GM12878 (cell line): ENCODE data around the gene FTO. TPM values are rescaled to one million over a fixed set of nuclear protein-coding genes. Genes with fewer than 3 reads are reported as not detected.

ENCODE experiments used
- ATAC-seq: fragments of 200-7000 bp; cut with Tn5 transposase; 3 replicates; pipeline ENCODE4 v1.9.1; 2020; ENCODE audit warnings: mild to moderate bottlenecking, moderate library complexity
- BruUV-seq: library from RNA; stranded (reverse); fragments of 400-500 nt; replicated peaks from 2 replicates; lab custom pipeline; 2021; lab: Mats Ljungman, UMichigan
- CTCF ChIA-PET: fragments of 300-600 bp; sonication (Branson Sonifier 250); formaldehyde crosslinking; extraction: SDS; loops from one replicate; lab custom pipeline; 2021; ENCODE audit warnings: inconsistent platforms; lab: Yijun Ruan, JAX
- POLR2A ChIA-PET: fragments of 350-600 bp; formaldehyde crosslinking; extraction: SDS; loops from one replicate; lab custom pipeline; 2021; ENCODE audit warnings: inconsistent platforms; lab: Charles Lee
- RAD21 ChIA-PET: fragments of 300-600 bp; sonication (Branson Sonifier 250); formaldehyde crosslinking; loops from one replicate; lab custom pipeline; 2023; ENCODE audit warnings: antibody characterized with exemption; ENCODE audit not compliant: unreplicated experiment; lab: Charles Lee
- SMC1A ChIA-PET: fragments of 300-600 bp; sonication (Branson Sonifier 250); formaldehyde crosslinking; loops from one replicate; lab custom pipeline; 2023; ENCODE audit not compliant: unreplicated experiment, uncharacterized antibody; lab: Charles Lee
- DNase-seq: peaks from one replicate; pipeline ENCODE4 v3.0.0-alpha.2; 2011; ENCODE audit warnings: low read depth, low spot score
- FAIRE-seq: peaks from 3 replicates; lab custom pipeline; 2011; peaks lifted over from hg19 to GRCh38; lab: Jason Lieb, UNC
- H2AFZ ChIP-seq: 2 replicates; pipeline ENCODE4 v1.6.0; 2011; ENCODE audit warnings: low read depth, low read length, control low read depth; ENCODE audit not compliant: control insufficient read depth
- H3K27ac ChIP-seq: 2 replicates; pipeline ENCODE4 v1.5.1; 2011; ENCODE audit warnings: control low read depth; ENCODE audit not compliant: control insufficient read depth, insufficient read depth
- H3K27me3 ChIP-seq, 2 experiments: replicated peaks in 1 of 2; 2 replicates each; pipeline versions ENCODE4 v1.6.0 to v1.6.1; 2011; ENCODE audit warnings: low read length in 1 of 2; ENCODE audit not compliant: control insufficient read depth in 2 of 2, insufficient read depth in 2 of 2
- H3K36me3 ChIP-seq, 2 experiments: 2 replicates each; pipeline ENCODE4 v1.5.1; 2011; ENCODE audit warnings: low read length in 1 of 2; ENCODE audit not compliant: control insufficient read depth in 2 of 2, insufficient read depth in 2 of 2
- H3K4me1 ChIP-seq: 2 replicates; pipeline ENCODE4 v1.6.1; 2011; ENCODE audit warnings: mild to moderate bottlenecking, low read length, moderate library complexity, mixed read lengths; ENCODE audit not compliant: control insufficient read depth, insufficient read depth
- H3K4me2 ChIP-seq: 2 replicates; pipeline ENCODE4 v1.6.0; 2011; ENCODE audit warnings: control low read depth; ENCODE audit not compliant: control insufficient read depth, insufficient read depth
- H3K4me3 ChIP-seq: fragments of 200-600 bp; sonication (generic); 2 replicates; pipeline ENCODE4 v1.5.1; 2016
- H3K79me2 ChIP-seq: 2 replicates; pipeline ENCODE4 v1.6.0; 2011; ENCODE audit warnings: low read length; ENCODE audit not compliant: control insufficient read depth, insufficient read depth
- H3K9ac ChIP-seq: 2 replicates; pipeline ENCODE4 v1.8.0; 2011; ENCODE audit warnings: low read length, control low read depth, mixed read lengths; ENCODE audit not compliant: control insufficient read depth, insufficient read depth
- H3K9me3 ChIP-seq: replicated peaks from 3 replicates; pipeline ENCODE4 v1.5.1; 2011; ENCODE audit warnings: mild to moderate bottlenecking, low read length; ENCODE audit not compliant: control insufficient read depth, insufficient read depth
- H4K20me1 ChIP-seq: 2 replicates; pipeline ENCODE4 v1.6.0; 2011; ENCODE audit not compliant: control insufficient read depth, insufficient read depth
- CHD2 ChIP-seq: IDR thresholded peaks from 2 replicates; pipeline ENCODE4 v1.6.1; 2011; ENCODE audit warnings: low read depth, low read length, improper control_type of control experiment, borderline replicate concordance
- KLF5 ChIP-seq: fragments of 450-650 bp; IDR thresholded peaks from 2 replicates; pipeline ENCODE4 v1.6.1; 2014; ENCODE audit warnings: mild to moderate bottlenecking; ENCODE audit not compliant: partially characterized antibody
- RCOR1 ChIP-seq: conservative IDR thresholded peaks from 2 replicates; pipeline ENCODE4 v1.6.1; 2012; ENCODE audit warnings: low read depth, low read length, improper control_type of control experiment
- SMC3 ChIP-seq: IDR thresholded peaks from 2 replicates; pipeline ENCODE4 v1.6.1; 2011; ENCODE audit warnings: low read length, improper control_type of control experiment, borderline replicate concordance
- TARDBP ChIP-seq: IDR thresholded peaks from 2 replicates; pipeline ENCODE4 v1.6.1; 2016; ENCODE audit warnings: borderline replicate concordance
- ZNF217 ChIP-seq: fragments of 450-650 bp; IDR thresholded peaks from 2 replicates; pipeline ENCODE4 v1.6.1; 2017; ENCODE audit warnings: antibody characterized with exemption, mild to moderate bottlenecking
- WGBS: methylation state at CpG from one replicate; pipeline ENCODE4 v1.1.6; 2016; ENCODE audit warnings: low lambda C conversion rate; ENCODE audit not compliant: insufficient replicate concordance, insufficient coverage; ENCODE audit errors: missing lambda C conversion rate; 5-methylcytosine and 5-hydroxymethylcytosine counted together
- in situ Hi-C: fragments of 300-500 bp; cut with MboI; formaldehyde crosslinking; loops from 9 replicates; pipeline ENCODE4 v1.14.3; 2018; ENCODE audit warnings: mixed read lengths
- intact Hi-C: fragments of 100-400 bp; cut with micrococcal nuclease; formaldehyde crosslinking; loops from one replicate; pipeline ENCODE4 v1.14.2; 2022; ENCODE audit not compliant: unreplicated experiment
- polyA plus RNA-seq, 11 experiments: library from polyadenylated mRNA; depleted of rRNA in 4 of 11; unstranded in 6 of 11; stranded (reverse) in 5 of 11; fragments of >200 nt; fragmentation: Nextera tagmentation in 4 of 11; fragmentation: Illumina TruSeq in 1 of 11; extraction: Ambion mirVana in 4 of 11; extraction: Trizol in 1 of 11; gene quantifications; 1 replicate in 1 of 11; 2 replicates in 10 of 11; pipeline versions ENCODE4 v1.2.1 to v1.2.3, GENCODE V29; 2011 to 2016; ENCODE audit warnings: inconsistent platforms in 2 of 11, missing spikeins in 2 of 11, low read depth in 1 of 11
- total RNA-seq, 4 experiments: library from RNA; depleted of rRNA in 3 of 4; stranded (reverse); fragments of >200 nt in 3 of 4; fragmentation: Illumina TruSeq in 1 of 4; extraction: Trizol in 1 of 4; gene quantifications; 2 replicates each; pipeline versions ENCODE4 v1.2.1 to v1.2.3, GENCODE V29; 2013 to 2021
- TF ChIP-seq, protein P1 (sequence below): fragments of 450-650 bp; conservative IDR thresholded peaks from 2 replicates; pipeline ENCODE4 v1.6.1; 2017; ENCODE audit warnings: mild to moderate bottlenecking, moderate library complexity
- TF ChIP-seq, protein P2 (sequence below): IDR thresholded peaks from 2 replicates; pipeline ENCODE4 v1.6.1; 2012; ENCODE audit warnings: improper control_type of control experiment, low read depth, low read length; ENCODE audit not compliant: insufficient replicate concordance
- TF ChIP-seq, protein P3 (sequence below): IDR thresholded peaks from 2 replicates; pipeline ENCODE4 v1.6.1; 2011; ENCODE audit warnings: low read depth, low read length, improper control_type of control experiment, borderline replicate concordance
- TF ChIP-seq, protein P4 (sequence below): fragments of 450-650 bp; formaldehyde crosslinking; IDR thresholded peaks from 2 replicates; pipeline ENCODE4 v1.4.0; 2020; ENCODE audit warnings: mild to moderate bottlenecking, moderate library complexity
- TF ChIP-seq, protein P5 (sequence below): IDR thresholded peaks from 2 replicates; pipeline ENCODE4 v1.6.1; 2012; ENCODE audit warnings: low read depth, low read length, improper control_type of control experiment

Gene FTO
- total and polyA plus RNA-seq, 10 of the 15 experiments (the other 5 are each of a cell fraction or from before 2014, with no cell fraction given) = 20.1 to 55.0 (median 47.0) TPM

DNA sequence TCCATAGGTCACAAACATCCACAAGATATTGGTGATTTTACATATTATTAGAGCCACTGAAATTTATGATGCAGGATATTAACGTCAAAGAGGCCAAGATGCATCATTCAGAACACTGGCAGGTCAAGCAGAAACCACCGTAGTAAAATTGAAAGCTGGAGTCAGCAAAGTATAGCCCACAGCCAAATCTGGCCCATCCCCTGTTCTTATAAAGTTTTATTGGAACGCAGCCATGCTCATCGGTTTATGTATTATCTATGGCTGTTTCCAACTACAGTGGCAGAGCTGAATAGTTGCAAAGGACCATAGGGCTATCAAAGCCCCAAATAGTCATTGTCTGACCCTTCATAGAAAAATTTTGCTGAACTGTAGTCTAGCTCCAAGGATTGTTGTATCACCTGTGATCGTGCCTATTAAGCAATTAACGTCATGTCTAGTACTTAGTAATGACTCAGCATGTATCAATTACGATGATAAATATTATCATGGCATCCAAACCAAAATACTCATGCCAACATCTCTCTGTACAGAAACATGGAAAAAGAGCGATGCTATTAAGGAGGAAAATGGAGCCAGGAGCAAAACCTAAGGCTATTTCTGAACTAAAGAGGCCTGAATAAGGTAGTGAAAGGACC is 417.0 kb downstream of the FTO start:
- no peak overlapping the region for H3K27ac ChIP-seq
- ATAC-seq (no peak), FAIRE-seq (no peak), DNase-seq (no peak)
- H3K9ac ChIP-seq = no peak overlapping the region
- POLR2A ChIA-PET = no interaction called here
- no TSS peak for BruUV-seq
- in situ Hi-C loops (no loop called here), intact Hi-C loops (no loop called here)
- CTCF ChIA-PET = no interaction called here
- no peaks in the 10 kb centered on the region for H3K27me3 ChIP-seq
- no peaks in the 10 kb centered on the region for H3K4me1 ChIP-seq
- SMC1A ChIA-PET = no interaction called here
- H3K9me3 ChIP-seq = no peaks in the 10 kb centered on the region
- no peaks in the 10 kb centered on the region for H4K20me1 ChIP-seq
- no peak overlapping the region for H2AFZ ChIP-seq
- no peaks in the 10 kb centered on the region for H3K36me3 ChIP-seq
- WGBS = 77% methylated on average over 8 of the region's 8 CpGs
- H3K4me3 ChIP-seq = no peak overlapping the region
- no peaks in the 10 kb centered on the region for H3K79me2 ChIP-seq
- H3K4me2 ChIP-seq = no peak overlapping the region
- RAD21 ChIA-PET = no interaction called here
- TF ChIP-seq, protein P1, sequence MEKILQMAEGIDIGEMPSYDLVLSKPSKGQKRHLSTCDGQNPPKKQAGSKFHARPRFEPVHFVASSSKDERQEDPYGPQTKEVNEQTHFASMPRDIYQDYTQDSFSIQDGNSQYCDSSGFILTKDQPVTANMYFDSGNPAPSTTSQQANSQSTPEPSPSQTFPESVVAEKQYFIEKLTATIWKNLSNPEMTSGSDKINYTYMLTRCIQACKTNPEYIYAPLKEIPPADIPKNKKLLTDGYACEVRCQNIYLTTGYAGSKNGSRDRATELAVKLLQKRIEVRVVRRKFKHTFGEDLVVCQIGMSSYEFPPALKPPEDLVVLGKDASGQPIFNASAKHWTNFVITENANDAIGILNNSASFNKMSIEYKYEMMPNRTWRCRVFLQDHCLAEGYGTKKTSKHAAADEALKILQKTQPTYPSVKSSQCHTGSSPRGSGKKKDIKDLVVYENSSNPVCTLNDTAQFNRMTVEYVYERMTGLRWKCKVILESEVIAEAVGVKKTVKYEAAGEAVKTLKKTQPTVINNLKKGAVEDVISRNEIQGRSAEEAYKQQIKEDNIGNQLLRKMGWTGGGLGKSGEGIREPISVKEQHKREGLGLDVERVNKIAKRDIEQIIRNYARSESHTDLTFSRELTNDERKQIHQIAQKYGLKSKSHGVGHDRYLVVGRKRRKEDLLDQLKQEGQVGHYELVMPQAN = no peak
- TF ChIP-seq, protein P2, sequence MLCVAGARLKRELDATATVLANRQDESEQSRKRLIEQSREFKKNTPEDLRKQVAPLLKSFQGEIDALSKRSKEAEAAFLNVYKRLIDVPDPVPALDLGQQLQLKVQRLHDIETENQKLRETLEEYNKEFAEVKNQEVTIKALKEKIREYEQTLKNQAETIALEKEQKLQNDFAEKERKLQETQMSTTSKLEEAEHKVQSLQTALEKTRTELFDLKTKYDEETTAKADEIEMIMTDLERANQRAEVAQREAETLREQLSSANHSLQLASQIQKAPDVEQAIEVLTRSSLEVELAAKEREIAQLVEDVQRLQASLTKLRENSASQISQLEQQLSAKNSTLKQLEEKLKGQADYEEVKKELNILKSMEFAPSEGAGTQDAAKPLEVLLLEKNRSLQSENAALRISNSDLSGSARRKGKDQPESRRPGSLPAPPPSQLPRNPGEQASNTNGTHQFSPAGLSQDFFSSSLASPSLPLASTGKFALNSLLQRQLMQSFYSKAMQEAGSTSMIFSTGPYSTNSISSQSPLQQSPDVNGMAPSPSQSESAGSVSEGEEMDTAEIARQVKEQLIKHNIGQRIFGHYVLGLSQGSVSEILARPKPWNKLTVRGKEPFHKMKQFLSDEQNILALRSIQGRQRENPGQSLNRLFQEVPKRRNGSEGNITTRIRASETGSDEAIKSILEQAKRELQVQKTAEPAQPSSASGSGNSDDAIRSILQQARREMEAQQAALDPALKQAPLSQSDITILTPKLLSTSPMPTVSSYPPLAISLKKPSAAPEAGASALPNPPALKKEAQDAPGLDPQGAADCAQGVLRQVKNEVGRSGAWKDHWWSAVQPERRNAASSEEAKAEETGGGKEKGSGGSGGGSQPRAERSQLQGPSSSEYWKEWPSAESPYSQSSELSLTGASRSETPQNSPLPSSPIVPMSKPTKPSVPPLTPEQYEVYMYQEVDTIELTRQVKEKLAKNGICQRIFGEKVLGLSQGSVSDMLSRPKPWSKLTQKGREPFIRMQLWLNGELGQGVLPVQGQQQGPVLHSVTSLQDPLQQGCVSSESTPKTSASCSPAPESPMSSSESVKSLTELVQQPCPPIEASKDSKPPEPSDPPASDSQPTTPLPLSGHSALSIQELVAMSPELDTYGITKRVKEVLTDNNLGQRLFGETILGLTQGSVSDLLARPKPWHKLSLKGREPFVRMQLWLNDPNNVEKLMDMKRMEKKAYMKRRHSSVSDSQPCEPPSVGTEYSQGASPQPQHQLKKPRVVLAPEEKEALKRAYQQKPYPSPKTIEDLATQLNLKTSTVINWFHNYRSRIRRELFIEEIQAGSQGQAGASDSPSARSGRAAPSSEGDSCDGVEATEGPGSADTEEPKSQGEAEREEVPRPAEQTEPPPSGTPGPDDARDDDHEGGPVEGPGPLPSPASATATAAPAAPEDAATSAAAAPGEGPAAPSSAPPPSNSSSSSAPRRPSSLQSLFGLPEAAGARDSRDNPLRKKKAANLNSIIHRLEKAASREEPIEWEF = no peak
- TF ChIP-seq TARDBP = no peak
- no peak for TF ChIP-seq CHD2
- no peak for TF ChIP-seq SMC3
- TF ChIP-seq, protein P3, sequence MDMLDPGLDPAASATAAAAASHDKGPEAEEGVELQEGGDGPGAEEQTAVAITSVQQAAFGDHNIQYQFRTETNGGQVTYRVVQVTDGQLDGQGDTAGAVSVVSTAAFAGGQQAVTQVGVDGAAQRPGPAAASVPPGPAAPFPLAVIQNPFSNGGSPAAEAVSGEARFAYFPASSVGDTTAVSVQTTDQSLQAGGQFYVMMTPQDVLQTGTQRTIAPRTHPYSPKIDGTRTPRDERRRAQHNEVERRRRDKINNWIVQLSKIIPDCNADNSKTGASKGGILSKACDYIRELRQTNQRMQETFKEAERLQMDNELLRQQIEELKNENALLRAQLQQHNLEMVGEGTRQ = no peak
- TF ChIP-seq RCOR1 = no peak
- TF ChIP-seq KLF5 = no peak
- no peak for TF ChIP-seq ZNF217
- TF ChIP-seq, protein P4, sequence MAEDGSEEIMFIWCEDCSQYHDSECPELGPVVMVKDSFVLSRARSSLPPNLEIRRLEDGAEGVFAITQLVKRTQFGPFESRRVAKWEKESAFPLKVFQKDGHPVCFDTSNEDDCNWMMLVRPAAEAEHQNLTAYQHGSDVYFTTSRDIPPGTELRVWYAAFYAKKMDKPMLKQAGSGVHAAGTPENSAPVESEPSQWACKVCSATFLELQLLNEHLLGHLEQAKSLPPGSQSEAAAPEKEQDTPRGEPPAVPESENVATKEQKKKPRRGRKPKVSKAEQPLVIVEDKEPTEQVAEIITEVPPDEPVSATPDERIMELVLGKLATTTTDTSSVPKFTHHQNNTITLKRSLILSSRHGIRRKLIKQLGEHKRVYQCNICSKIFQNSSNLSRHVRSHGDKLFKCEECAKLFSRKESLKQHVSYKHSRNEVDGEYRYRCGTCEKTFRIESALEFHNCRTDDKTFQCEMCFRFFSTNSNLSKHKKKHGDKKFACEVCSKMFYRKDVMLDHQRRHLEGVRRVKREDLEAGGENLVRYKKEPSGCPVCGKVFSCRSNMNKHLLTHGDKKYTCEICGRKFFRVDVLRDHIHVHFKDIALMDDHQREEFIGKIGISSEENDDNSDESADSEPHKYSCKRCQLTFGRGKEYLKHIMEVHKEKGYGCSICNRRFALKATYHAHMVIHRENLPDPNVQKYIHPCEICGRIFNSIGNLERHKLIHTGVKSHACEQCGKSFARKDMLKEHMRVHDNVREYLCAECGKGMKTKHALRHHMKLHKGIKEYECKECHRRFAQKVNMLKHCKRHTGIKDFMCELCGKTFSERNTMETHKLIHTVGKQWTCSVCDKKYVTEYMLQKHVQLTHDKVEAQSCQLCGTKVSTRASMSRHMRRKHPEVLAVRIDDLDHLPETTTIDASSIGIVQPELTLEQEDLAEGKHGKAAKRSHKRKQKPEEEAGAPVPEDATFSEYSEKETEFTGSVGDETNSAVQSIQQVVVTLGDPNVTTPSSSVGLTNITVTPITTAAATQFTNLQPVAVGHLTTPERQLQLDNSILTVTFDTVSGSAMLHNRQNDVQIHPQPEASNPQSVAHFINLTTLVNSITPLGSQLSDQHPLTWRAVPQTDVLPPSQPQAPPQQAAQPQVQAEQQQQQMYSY (CRISPR knock-in tag) = no peak
- TF ChIP-seq, protein P5, sequence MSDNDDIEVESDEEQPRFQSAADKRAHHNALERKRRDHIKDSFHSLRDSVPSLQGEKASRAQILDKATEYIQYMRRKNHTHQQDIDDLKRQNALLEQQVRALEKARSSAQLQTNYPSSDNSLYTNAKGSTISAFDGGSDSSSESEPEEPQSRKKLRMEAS = no peak
